HFFc6 (cell line): Measurements from ENCODE around the gene DACH1. TPM values are rescaled to one million over a fixed set of nuclear protein-coding genes. Genes with fewer than 3 reads are reported as not detected.

ENCODE experiments used
- DNase-seq: peaks from one replicate; pipeline ENCODE4 v3.0.0-alpha.2; 2018
- H3K27ac Mint-ChIP-seq: 2 replicates; pipeline ENCODE4 v1.8.0; 2020; ENCODE audit warnings: mild to moderate bottlenecking, mixed read lengths
- H3K27me3 Mint-ChIP-seq: 2 replicates; pipeline ENCODE4 v1.8.0; 2021; ENCODE audit warnings: mild to moderate bottlenecking, moderate library complexity, mixed read lengths; ENCODE audit not compliant: insufficient read depth
- H3K36me3 Mint-ChIP-seq: 2 replicates; pipeline ENCODE4 v1.8.0; 2021; ENCODE audit warnings: low read depth, mixed read lengths
- H3K4me1 Mint-ChIP-seq: 2 replicates; pipeline ENCODE4 v1.8.0; 2020; ENCODE audit warnings: low read depth, mixed read lengths
- H3K4me3 Mint-ChIP-seq: 2 replicates; pipeline ENCODE4 v1.8.0; 2020; ENCODE audit warnings: mild to moderate bottlenecking, moderate library complexity, mixed read lengths
- H3K9me3 Mint-ChIP-seq: 2 replicates; pipeline ENCODE4 v1.8.0; 2020; ENCODE audit warnings: mild to moderate bottlenecking, mixed read lengths
- total RNA-seq, 6 experiments: library from RNA; stranded (reverse); fragmentation: NEBNext Ultra II Directional; extraction: Animal tissue kit (Norgen Biotek cat#: 25700); gene quantifications; 2 replicates in 1 of 6; 3 replicates in 5 of 6; pipeline ENCODE4 v1.2.3, GENCODE V29; 2021
- TF ChIP-seq, protein P1 (sequence below): fragments of 200-600 bp; sonication (generic); IDR thresholded peaks from 2 replicates; pipeline ENCODE4 v1.5.0; 2021; ENCODE audit warnings: antibody characterized with exemption, mild to moderate bottlenecking

Gene DACH1
- total RNA-seq, 6 experiments from 2014 or later: not detected

DNA sequence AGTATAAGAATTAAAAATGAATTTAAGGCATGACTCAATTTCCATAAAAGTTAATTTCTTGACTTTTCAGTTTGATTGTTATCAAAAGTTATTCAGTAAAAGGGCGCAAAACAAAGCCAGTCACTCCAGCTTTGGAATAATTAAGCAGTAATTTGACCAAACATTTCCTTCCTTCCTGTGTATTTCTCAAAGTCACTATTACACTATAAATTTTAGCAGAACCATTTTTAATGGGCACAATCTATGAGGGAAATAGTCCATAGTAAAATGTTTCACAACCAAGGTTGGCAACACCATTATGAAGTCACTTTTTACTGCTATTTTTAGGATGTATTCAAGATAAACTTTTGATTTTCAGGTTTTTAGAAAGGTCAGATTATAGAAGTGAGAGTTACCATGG is 91.0 kb downstream of the DACH1 start:
- no peak for DNase-seq
- Mint-ChIP-seq H3K9me3 (peaks cover 14% of the 10 kb centered on the region), H3K27me3 (no peaks in the 10 kb centered on the region), H3K27ac (no peak overlapping the region), H3K4me1 (no peaks in the 10 kb centered on the region), H3K36me3 (no peaks in the 10 kb centered on the region), H3K4me3 (no peak overlapping the region)
- TF ChIP-seq, protein P1, sequence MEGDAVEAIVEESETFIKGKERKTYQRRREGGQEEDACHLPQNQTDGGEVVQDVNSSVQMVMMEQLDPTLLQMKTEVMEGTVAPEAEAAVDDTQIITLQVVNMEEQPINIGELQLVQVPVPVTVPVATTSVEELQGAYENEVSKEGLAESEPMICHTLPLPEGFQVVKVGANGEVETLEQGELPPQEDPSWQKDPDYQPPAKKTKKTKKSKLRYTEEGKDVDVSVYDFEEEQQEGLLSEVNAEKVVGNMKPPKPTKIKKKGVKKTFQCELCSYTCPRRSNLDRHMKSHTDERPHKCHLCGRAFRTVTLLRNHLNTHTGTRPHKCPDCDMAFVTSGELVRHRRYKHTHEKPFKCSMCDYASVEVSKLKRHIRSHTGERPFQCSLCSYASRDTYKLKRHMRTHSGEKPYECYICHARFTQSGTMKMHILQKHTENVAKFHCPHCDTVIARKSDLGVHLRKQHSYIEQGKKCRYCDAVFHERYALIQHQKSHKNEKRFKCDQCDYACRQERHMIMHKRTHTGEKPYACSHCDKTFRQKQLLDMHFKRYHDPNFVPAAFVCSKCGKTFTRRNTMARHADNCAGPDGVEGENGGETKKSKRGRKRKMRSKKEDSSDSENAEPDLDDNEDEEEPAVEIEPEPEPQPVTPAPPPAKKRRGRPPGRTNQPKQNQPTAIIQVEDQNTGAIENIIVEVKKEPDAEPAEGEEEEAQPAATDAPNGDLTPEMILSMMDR: no peak

DNA sequence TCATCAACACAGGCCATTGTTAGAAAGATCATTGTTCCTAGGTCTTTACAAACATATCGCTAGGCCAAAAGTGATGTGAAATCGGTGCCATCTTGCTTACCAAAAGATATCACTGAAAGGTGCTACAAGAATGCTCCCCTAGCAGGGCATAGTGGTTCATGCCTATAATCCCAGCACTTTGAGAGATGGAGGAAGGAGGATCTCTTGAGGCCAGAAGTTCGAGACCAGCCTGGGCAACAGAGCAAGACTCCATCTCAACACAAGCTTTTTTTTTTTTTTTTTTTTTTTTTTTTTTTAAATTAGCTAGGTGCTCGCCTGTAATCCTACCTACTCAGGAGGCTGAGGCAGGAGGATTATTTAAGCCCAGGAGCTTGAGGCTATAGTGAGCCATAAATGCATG is 92.1 kb downstream of the DACH1 start:
- Mint-ChIP-seq H3K4me3 (no peak overlapping the region), H3K27ac (no peak overlapping the region), H3K27me3 (no peaks in the 10 kb centered on the region), H3K9me3 (peaks cover 11% of the 10 kb centered on the region), H3K36me3 (no peaks in the 10 kb centered on the region), H3K4me1 (no peaks in the 10 kb centered on the region)
- DNase-seq: no peak
- TF ChIP-seq, protein P1: no peak

- Mint-ChIP-seq H3K27ac (no peak overlapping the region), H3K36me3 (no peaks in the 10 kb centered on the region), H3K4me1 (no peaks in the 10 kb centered on the region), H3K9me3 (peaks cover 5% of the 10 kb centered on the region; the same call in 1 of the 2 replicates), H3K4me3 (no peak overlapping the region), H3K27me3 (no peaks in the 10 kb centered on the region)
- DNase-seq: no peak
- TF ChIP-seq, protein P1: no peak
These were observed 93.5 kb downstream of the DACH1 start for GRCh38 chr13:71773531-71773930.

GRCh38 chr13:71772361-71772760 is 94.6 kb downstream of the DACH1 start:
- Mint-ChIP-seq H3K27ac (no peak overlapping the region), H3K27me3 (no peaks in the 10 kb centered on the region), H3K4me3 (no peak overlapping the region), H3K36me3 (no peaks in the 10 kb centered on the region), H3K4me1 (no peaks in the 10 kb centered on the region), H3K9me3 (peaks cover 12% of the 10 kb centered on the region; the same call in 1 of the 2 replicates)
- no peak for DNase-seq
- TF ChIP-seq, protein P1: no peak

GRCh38 chr13:71771144-71771543 is 95.9 kb downstream of the DACH1 start:
- DNase-seq: no peak
- no peak overlapping the region for H3K4me3 Mint-ChIP-seq
- TF ChIP-seq, protein P1: no peak
- no peaks in the 10 kb centered on the region for H3K27me3 Mint-ChIP-seq
- no peaks in the 10 kb centered on the region for H3K36me3 Mint-ChIP-seq
- peaks cover 11% of the 10 kb centered on the region; the same call in 1 of the 2 replicates for H3K9me3 Mint-ChIP-seq
- no peaks in the 10 kb centered on the region for H3K4me1 Mint-ChIP-seq
- H3K27ac Mint-ChIP-seq: no peak overlapping the region

DNA sequence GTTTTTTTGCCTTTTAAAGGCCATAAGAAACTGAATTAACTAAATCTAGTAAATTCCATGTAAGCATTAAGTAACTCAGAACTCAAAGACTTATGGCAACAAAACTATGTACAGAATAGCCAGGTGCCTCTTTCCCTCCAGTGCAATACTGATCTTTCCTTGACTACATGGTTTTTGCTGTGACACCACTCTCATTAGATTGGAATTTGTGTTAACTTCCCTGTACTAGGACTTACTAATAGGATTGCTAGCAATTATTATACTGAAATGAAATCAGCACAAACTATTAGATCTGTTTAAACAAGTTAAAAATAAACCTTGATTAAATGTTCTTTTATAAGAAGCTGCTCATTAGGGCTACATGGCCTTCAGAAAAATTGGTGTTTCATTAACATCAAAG is 96.3 kb downstream of the DACH1 start:
- TF ChIP-seq, protein P1: no peak
- H3K9me3 Mint-ChIP-seq: peaks cover 13% of the 10 kb centered on the region; the same call in 1 of the 2 replicates
- H3K4me1 Mint-ChIP-seq: no peaks in the 10 kb centered on the region
- no peak for DNase-seq
- H3K27ac Mint-ChIP-seq: no peak overlapping the region
- no peaks in the 10 kb centered on the region for H3K36me3 Mint-ChIP-seq
- no peak overlapping the region for H3K4me3 Mint-ChIP-seq
- H3K27me3 Mint-ChIP-seq: no peaks in the 10 kb centered on the region
